ENCODE data around the gene ADRA2C.

ADRA2C gene

GRCh38 chr4:3808597-3808996 is 42.4 kb downstream of the ADRA2C start:
- H3K9me2 ChIP-seq (replicated peaks; ENCODE audit: insufficient read depth, low read length): no peaks in the 10 kb centered on the region
- no peaks in the 10 kb centered on the region for H3F3A ChIP-seq (ENCODE audit: insufficient read depth)
- no peak overlapping the region for H3K27ac ChIP-seq (ENCODE audit: low read depth, low read length)
- no peaks in the 10 kb centered on the region for H3K27me3 ChIP-seq (ENCODE audit: low read length)
- H3K9ac ChIP-seq (ENCODE audit: low read length): no peak overlapping the region
- H3K79me2 ChIP-seq (ENCODE audit: insufficient read depth, low read length): no peaks in the 10 kb centered on the region
- H3K9me3 ChIP-seq (ENCODE audit: insufficient read depth, low read length): no peaks in the 10 kb centered on the region
- no peak overlapping the region for H3K4me3 ChIP-seq (ENCODE audit: insufficient read depth, low read length, poor library complexity, severe bottlenecking)
- H3K36me3 ChIP-seq (ENCODE audit: low read length): no peaks in the 10 kb centered on the region
- no peak overlapping the region for H2AFZ ChIP-seq (ENCODE audit: low read depth, low read length, severe bottlenecking)
- H3K4me2 ChIP-seq (ENCODE audit: low read depth, low read length, poor library complexity, severe bottlenecking): no peak overlapping the region
- no peaks in the 10 kb centered on the region for H4K20me1 ChIP-seq (ENCODE audit: low read depth, low read length)
- TF ChIP-seq, protein P1, sequence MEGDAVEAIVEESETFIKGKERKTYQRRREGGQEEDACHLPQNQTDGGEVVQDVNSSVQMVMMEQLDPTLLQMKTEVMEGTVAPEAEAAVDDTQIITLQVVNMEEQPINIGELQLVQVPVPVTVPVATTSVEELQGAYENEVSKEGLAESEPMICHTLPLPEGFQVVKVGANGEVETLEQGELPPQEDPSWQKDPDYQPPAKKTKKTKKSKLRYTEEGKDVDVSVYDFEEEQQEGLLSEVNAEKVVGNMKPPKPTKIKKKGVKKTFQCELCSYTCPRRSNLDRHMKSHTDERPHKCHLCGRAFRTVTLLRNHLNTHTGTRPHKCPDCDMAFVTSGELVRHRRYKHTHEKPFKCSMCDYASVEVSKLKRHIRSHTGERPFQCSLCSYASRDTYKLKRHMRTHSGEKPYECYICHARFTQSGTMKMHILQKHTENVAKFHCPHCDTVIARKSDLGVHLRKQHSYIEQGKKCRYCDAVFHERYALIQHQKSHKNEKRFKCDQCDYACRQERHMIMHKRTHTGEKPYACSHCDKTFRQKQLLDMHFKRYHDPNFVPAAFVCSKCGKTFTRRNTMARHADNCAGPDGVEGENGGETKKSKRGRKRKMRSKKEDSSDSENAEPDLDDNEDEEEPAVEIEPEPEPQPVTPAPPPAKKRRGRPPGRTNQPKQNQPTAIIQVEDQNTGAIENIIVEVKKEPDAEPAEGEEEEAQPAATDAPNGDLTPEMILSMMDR (IDR thresholded peaks at IDR 0.05; ENCODE audit: insufficient read depth, low read length, poor library complexity, severe bottlenecking): no peak
- no peak for TF ChIP-seq EZH2phosphoT487 (conservative IDR thresholded peaks at IDR 0.05; ENCODE audit: low read length)

DNA sequence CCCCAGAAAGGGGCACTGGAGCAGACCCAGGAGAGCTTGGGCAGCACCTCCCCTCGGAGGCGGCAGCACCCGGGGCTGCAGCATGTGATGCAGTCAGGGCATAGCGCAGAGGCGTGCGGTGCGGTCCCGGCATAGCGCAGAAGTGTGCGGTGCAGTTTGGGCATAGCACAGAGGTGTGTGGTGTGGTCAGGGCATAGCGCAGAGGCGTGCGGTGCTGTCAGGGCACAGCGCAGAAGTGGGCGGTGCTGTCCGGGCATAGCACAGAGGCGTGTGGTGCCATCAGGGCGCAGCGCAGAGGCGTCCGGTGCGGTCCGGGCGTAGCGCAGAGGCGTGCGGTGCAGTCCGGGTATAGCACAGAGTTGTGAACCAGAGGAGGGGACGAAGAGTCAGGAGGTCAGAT is 42.8 kb downstream of the ADRA2C start:
- no peaks in the 10 kb centered on the region for H3F3A ChIP-seq (ENCODE audit: insufficient read depth)
- H3K9me3 ChIP-seq (ENCODE audit: insufficient read depth, low read length): no peaks in the 10 kb centered on the region
- no peak overlapping the region for H3K27ac ChIP-seq (ENCODE audit: low read depth, low read length)
- no peaks in the 10 kb centered on the region for H3K36me3 ChIP-seq (ENCODE audit: low read length)
- TF ChIP-seq, protein P1 (IDR thresholded peaks at IDR 0.05; ENCODE audit: insufficient read depth, low read length, poor library complexity, severe bottlenecking): no peak
- no peak for TF ChIP-seq EZH2phosphoT487 (conservative IDR thresholded peaks at IDR 0.05; ENCODE audit: low read length)
- H3K9ac ChIP-seq (ENCODE audit: low read length): no peak overlapping the region
- no peaks in the 10 kb centered on the region for H3K9me2 ChIP-seq (replicated peaks; ENCODE audit: insufficient read depth, low read length)
- H3K4me3 ChIP-seq (ENCODE audit: insufficient read depth, low read length, poor library complexity, severe bottlenecking): no peak overlapping the region
- H2AFZ ChIP-seq (ENCODE audit: low read depth, low read length, severe bottlenecking): no peak overlapping the region
- H3K27me3 ChIP-seq (ENCODE audit: low read length): no peaks in the 10 kb centered on the region
- H3K79me2 ChIP-seq (ENCODE audit: insufficient read depth, low read length): no peaks in the 10 kb centered on the region
- H3K4me2 ChIP-seq (ENCODE audit: low read depth, low read length, poor library complexity, severe bottlenecking): no peak overlapping the region
- H4K20me1 ChIP-seq (ENCODE audit: low read depth, low read length): no peaks in the 10 kb centered on the region

DNA sequence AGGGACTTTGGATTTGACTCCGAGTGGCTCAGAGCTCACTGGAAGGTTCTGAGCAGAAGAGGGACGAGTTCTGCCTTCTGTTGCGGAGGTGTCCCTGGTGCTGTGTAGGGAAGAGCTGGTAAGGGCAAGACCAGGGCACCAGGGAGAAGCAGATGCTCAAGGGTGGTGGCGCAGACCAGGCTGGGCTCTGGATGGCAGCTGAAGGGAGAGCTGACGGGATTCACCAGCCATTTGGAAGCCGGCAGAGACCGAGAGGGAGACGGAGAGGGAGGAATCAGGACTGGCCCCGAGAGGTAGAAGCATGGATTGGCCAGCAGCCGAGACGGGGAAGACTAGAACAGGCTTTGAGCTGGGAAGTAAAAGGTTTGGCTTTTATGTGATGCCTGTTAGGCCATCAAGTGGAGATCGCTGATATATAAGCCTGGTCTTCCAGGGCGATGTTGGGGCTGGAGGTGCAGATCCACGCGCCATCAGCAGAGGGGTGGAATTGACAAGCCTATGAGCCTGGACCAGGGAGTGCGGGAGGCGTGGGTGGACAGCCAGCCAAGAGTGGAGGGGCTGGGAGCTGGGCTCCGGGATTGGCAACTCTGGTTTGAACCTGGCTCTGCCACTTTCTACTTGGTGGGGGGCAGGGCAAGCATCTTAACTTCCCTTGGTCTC is 43.4 kb downstream of the ADRA2C start:
- H3K27ac ChIP-seq (ENCODE audit: low read depth, low read length): no peak overlapping the region
- no peak overlapping the region for H2AFZ ChIP-seq (ENCODE audit: low read depth, low read length, severe bottlenecking)
- H3K9me2 ChIP-seq (replicated peaks; ENCODE audit: insufficient read depth, low read length): no peaks in the 10 kb centered on the region
- H3K27me3 ChIP-seq (ENCODE audit: low read length): no peaks in the 10 kb centered on the region
- no peaks in the 10 kb centered on the region for H3K36me3 ChIP-seq (ENCODE audit: low read length)
- TF ChIP-seq, protein P1 (IDR thresholded peaks at IDR 0.05; ENCODE audit: insufficient read depth, low read length, poor library complexity, severe bottlenecking): no peak
- no peak for TF ChIP-seq EZH2phosphoT487 (conservative IDR thresholded peaks at IDR 0.05; ENCODE audit: low read length)
- H3K4me3 ChIP-seq (ENCODE audit: insufficient read depth, low read length, poor library complexity, severe bottlenecking): no peak overlapping the region
- no peaks in the 10 kb centered on the region for H3K79me2 ChIP-seq (ENCODE audit: insufficient read depth, low read length)
- no peaks in the 10 kb centered on the region for H3K9me3 ChIP-seq (ENCODE audit: insufficient read depth, low read length)
- H4K20me1 ChIP-seq (ENCODE audit: low read depth, low read length): no peaks in the 10 kb centered on the region
- H3K9ac ChIP-seq (ENCODE audit: low read length): no peak overlapping the region
- H3F3A ChIP-seq (ENCODE audit: insufficient read depth): no peaks in the 10 kb centered on the region
- no peak overlapping the region for H3K4me2 ChIP-seq (ENCODE audit: low read depth, low read length, poor library complexity, severe bottlenecking)

Data from SU-DHL-6 (cell line).